ENCODE measurements around the gene GPR17.

Gene GPR17

DNA sequence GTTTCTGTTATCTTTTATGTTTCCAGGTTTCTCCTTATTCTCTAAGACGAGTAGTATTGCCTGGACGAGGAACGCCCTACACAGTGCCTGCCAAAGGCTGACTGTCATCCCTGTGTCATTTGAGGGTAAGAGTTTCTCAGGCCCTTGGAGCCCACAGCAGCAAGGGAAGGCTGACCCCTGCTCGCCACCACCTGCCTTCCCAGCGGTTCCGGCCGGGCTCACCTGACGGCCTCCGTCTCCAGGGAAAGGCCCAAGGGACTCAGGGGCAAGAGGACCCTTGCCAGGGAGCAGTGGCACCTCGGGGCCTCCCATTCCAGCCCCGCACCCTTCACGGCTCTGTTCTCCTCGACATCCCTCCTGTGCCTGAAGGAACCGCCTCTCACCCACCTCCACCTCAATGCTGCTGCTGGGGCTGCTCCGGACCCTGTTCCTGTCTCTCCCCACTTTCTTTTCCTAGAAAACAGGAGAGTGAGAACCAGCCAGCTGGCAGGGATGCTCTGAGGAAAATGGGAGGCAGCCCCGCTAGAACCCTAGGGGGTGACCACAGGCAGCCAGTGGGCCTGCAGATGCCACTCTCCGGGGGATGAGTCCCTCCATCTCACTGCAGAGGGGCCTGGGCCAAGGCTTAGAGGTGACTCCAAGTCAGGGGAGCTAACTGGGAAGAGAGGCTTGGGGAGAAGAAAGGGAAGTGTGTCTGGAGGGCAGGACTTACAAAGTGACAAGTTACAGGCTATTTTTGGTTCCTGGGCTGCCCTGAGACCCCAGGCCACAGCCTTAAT, 27.5 kb downstream of the GPR17 start:
- no peak for DNase-seq

- no peak for DNase-seq
Observed at GRCh38 chr2:127674241-127675209, 28.6 kb downstream of the GPR17 start.

- no peak for DNase-seq
Observed at GRCh38 chr2:127675331-127676261, 29.6 kb downstream of the GPR17 start, which contains the start of gene LIMS2. Gene LIMS2, minus strand, starts transcription at chr2:127675530. Its CDS starts 506 bp downstream, at chr2:127675024.

DNA sequence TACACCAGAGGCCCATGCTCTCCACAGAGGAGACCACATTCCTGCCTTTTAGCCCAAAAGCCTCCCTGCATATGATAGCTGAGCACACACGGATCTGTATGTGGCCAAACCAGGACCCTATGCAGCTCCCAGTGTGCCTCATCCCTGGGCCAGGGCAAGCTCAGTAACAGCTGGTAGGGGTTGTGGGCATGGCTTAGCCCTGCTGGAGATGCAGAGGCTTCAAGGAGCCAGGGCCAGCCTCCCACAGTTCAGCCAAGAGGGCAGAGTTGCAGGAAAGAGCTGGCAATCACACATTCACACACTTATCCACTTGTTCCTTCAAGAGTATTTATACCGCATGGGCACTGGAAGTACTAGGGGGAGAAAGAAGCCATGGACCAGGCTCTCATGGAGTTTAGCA, 31.0 kb downstream of the GPR17 start:
- no peak for DNase-seq

DNA sequence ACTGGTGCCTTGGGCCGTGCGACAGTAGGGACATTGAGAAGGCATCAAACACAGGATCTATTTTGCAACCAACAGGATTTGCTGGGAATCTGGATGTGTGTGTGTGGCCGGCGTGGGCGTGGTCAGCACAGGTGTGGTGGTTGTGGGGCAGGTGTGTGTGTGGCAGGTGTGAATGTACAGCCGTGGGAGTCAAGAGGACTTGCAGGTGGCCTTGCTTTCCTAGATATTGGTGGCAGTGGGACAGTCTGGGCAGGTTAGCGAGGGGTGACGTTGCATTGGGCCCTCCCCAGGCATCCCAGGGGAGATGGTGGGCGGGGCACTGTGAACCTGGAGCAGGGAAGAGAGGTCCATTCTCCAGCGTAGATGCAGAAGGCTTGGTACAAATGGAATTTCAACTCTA, 32.6 kb downstream of the GPR17 start:
- no peak for DNase-seq

DNA sequence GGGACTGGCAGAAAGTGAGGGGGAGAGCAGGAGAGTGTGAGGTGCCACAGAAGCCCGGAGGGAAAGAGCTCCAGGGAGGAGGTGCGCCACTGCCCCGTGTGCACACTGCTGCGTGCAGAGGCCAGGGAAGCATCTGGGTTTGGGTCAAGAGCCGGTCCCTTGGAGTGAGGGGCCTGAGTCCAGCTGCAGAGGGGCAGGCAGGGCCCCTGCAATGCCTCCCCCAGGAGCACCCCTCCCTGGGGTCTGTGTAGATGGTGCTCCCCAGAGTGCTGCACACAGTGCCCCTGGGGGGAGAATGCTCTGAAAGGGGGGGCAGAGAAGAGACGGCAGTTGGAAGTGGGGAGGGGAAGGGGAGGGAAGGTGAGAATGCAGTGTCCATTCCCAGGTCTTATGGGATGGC, 33.0 kb downstream of the GPR17 start:
- DNase-seq: no peak

DNA sequence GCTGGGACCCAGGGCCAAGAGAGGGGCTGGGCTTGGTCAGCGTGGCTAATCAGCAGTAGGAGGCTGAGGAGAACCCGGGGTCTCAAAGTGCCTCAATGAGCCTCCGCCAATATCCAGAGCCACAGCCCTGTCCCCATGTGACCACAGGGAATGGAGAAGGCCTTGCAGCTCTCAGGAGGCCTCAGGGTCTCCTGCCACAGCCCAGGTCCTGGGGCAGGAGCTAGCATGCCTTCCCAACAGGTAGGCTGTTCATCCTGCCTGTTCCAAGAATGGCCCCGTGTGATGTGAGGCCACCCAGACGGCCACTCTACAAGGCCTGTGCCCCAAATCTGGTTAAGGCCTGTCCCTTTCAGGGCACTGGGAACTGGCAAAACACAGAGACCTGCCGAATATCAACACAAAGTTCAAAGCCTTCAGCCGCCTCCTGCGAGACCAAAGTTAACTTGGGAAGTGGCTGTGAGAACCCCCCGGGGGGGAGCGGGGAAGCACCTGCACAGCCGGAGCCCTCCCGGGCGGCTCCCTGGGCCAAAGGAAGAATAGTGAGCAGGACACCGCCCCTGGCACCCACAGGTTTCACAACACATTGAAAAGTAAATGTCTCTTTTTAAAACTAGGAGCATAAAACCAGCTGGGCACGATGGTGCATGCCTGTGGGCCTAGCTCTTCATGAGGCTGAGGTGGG, 33.9 kb downstream of the GPR17 start:
- DNase-seq: no peak

GRCh38 chr2:127680706-127681287, 34.8 kb downstream of the GPR17 start:
- DNase-seq: no peak

DNA sequence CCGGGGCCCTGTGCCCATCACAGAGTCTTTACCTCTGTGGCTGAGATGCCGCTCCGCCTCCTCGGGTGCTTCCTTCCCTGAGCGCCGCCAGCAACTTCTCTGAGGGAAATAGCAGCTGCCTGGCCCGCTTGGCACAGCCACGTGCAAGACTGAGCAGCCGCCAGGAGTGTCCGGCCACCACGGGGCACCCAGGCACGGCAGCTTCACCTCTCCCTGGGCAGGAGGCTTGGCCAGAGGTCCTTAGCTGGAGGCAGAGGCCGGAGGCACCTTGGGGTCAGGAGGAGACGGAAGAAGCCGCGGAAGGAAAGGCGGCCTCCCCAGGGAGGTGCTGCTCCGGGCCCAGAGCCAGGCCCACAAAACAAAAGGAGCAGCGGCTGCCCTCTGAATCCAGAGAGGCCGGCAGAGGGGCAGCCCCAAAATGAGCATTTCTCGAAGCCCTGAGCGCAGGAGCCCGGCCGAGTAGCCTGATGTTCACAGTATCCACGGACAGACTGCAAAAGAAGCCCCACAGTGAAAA, 35.4 kb downstream of the GPR17 start:
- DNase-seq: no peak

GRCh38 chr2:127681976-127682857, 36.3 kb downstream of the GPR17 start:
- no peak for DNase-seq

DNA sequence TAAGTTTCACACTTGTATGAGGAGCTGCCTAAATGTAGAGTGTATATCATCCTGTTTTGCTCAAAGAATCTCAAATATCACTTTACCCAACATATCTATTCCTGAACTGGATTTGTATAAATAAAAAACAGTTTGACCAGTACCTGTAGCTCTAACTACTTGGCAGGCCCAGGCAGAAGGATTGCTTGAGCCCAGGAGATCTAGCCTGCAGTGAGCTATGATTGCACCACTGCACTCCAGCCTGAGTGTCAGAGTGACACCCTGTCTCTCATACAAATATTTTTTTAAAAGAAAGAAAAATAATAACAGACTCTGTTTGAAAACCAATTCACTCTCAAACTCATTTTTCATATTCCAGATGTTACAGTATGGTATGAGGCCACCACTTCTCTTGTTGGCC, 37.1 kb downstream of the GPR17 start:
- no peak for DNase-seq

DNA sequence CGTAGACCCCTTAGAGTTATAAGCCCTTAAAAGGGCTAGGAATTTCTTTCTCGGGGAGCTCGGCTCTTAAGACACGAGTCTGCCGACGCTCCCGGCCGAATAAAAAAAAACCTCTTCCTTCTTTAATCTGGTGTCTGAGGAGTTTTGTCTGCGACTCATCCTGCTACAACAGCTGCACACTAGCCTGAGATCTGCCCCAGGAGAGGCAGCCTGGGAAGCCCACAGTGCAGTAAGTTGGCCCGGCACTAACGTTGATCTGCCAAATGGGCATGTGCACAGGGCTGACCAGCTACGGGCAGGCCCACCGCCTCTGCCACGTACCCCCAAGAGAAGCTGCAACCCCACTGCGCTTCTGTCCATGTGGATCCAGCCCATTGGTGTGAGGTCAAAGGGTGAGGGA, 37.8 kb downstream of the GPR17 start:
- DNase-seq: no peak

GRCh38 chr2:127685410-127686080, 39.6 kb downstream of the GPR17 start:
- no peak for DNase-seq

DNA sequence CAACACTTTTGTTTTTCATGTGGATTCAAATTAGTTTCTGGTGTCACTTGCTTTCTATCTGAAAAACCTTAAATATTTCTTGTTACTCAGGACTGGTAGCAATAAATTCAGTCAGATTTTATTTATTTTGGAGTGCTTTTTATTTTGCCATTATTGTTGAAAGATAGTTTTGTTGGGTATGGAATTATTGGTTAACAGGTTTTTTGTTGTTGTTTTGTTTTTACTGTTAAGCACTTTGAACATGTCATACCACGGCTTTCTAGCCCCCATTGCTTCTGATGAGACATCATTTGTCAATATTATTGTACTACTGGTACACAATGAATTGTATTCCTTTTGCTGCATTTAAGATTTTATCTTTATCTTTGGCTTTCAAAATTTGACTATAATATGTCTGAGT, 42.5 kb downstream of the GPR17 start:
- no peak for DNase-seq

- no peak for DNase-seq
Observed at GRCh38 chr2:127690696-127691095, 44.7 kb downstream of the GPR17 start.

GRCh38 chr2:127694986-127695385, 49.0 kb downstream of the GPR17 start:
- DNase-seq: no peak

DNA sequence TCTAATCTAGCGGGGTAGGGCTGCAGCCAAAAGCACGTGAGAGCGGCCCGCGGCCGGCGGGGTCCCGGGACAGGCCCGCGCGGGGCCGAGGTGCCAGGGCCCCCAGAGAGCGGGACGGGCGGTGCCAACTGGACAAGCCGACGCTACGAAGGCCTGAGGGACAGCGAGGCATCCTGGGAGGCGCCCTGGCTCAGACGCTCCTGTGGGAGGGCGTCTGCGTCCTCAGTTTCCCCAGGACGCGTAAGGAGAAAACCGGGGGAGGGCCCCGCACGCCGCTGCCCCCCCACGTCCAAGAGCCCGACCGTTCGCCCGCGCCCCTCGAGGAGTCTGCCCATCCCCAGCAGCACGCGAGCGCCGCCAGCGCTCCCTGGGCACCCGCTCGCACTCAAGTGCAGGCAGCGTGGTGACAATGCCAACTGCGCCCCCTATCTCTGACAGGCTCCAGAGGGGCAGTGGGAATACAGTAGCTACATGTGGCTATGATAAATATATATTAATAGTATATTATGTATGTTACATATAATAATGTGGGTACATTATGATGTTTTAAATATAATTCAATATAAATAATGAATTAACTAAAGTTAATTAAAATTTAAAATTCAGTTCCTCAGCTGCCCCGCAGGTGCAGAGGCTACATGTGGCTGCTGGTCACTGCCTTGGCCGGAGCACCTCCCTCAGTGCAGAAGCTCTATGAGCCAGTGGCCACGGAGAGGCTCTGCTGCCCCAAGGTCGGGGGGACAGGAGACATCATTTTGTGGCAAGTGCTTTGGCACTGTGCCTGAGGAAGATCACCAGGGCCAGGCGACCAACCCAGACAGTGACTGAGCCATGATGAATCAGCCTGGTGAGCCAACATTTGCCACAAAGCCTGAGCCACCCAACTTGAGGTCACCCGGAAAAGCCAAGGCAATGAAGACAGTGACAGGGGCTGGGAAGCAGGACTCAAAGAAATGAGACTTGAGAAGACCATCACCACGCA, 49.8 kb downstream of the GPR17 start:
- peak; percentile 58 for DNase-seq

GRCh38 chr2:127697482-127698180, 51.7 kb downstream of the GPR17 start:
- no peak for DNase-seq

Measured in CD4-positive, alpha-beta T cell treated with Interleukin-10 for 1 hour (primary cell).